Kidney (tissue), 14 donors: Measurements from ENCODE around the gene CES2. TPM values are rescaled to one million over a fixed set of nuclear protein-coding genes. Genes with fewer than 3 reads are reported as not detected.
"Not testable (repeated sequence)": the region's sequence is repeated elsewhere in the genome, so short reads cannot be mapped to it uniquely, and the experiment has no call there.

Experiments used
- DNase-seq, 5 donors: peaks; one replicate each; pipeline ENCODE4 v3.0.0-alpha.2; 2013 to 2020
- FAIRE-seq: peaks from 2 replicates; lab custom pipeline; 2012; peaks lifted over from hg19 to GRCh38; lab: Jason Lieb, UNC
- H3K27ac ChIP-seq, 2 donors: one replicate each; pipeline ENCODE4 v1.7.0; 2013; ENCODE audit warnings: low read depth in 2 of 2, low read length in 2 of 2, inconsistent platforms in 1 of 2
- H3K27me3 ChIP-seq: one replicate; pipeline ENCODE4 v1.7.1; 2013; ENCODE audit warnings: low read length, inconsistent platforms; ENCODE audit not compliant: control insufficient read depth, insufficient read depth
- H3K36me3 ChIP-seq, 3 donors: one replicate each; pipeline versions ENCODE4 v1.7.0 to v1.7.1; 2013; ENCODE audit warnings: low read length in 3 of 3, control low read depth in 1 of 3, inconsistent platforms in 1 of 3; ENCODE audit not compliant: insufficient read depth in 3 of 3, control insufficient read depth in 2 of 3
- H3K4me1 ChIP-seq, 3 donors: one replicate each; pipeline versions ENCODE4 v1.7.0 to v1.7.1; 2013; ENCODE audit warnings: low read length in 3 of 3, inconsistent platforms in 1 of 3, low read depth in 1 of 3; ENCODE audit not compliant: control insufficient read depth in 2 of 3, insufficient read depth in 2 of 3
- H3K4me3 ChIP-seq, 3 donors: one replicate each; pipeline versions ENCODE4 v1.7.0 to v1.8.1; 2013; ENCODE audit warnings: low read length in 3 of 3, control low read depth in 1 of 3, inconsistent platforms in 1 of 3
- H3K9ac ChIP-seq, 3 donors: one replicate each; pipeline versions ENCODE4 v1.7.0 to v1.7.1; 2013; ENCODE audit warnings: low read length in 3 of 3, control low read depth in 1 of 3, inconsistent platforms in 1 of 3
- H3K9me3 ChIP-seq, 3 donors: one replicate each; pipeline versions ENCODE4 v1.7.0 to v1.7.1; 2013; ENCODE audit warnings: low read length in 3 of 3, control low read depth in 1 of 3, inconsistent platforms in 1 of 3; ENCODE audit not compliant: control insufficient read depth in 2 of 3, insufficient read depth in 1 of 3
- CTCF ChIP-seq: IDR thresholded peaks from 3 replicates; pipeline ENCODE4 v1.5.1; 2012; ENCODE audit warnings: mild to moderate bottlenecking, moderate library complexity, borderline replicate concordance; ENCODE audit not compliant: insufficient read depth; ENCODE audit errors: extremely low read depth
- intact Hi-C: fragments of 100-400 bp; cut with DNase I; formaldehyde crosslinking; loops from one replicate; pipeline ENCODE4 v1.11.1; 2022
- polyA plus RNA-seq: library from polyadenylated mRNA; stranded (reverse); fragments of 350-450 nt; fragmentation: Illumina TruSeq; extraction: RNeasy Lipid Tissue Mini Kit (QIAGEN cat#74804); gene quantifications from one replicate; pipeline ENCODE4 v1.2.3, GENCODE V29; 2014; ENCODE audit warnings: low read depth, low replicate concordance; ENCODE audit not compliant: insufficient read depth
- total RNA-seq: library from RNA; stranded (reverse); fragmentation: NEBNext Ultra II Directional; extraction: Animal tissue kit (Norgen Biotek cat#: 25700); gene quantifications from one replicate; pipeline ENCODE4 v1.2.1, GENCODE V29; 2021
- donor health status: control.
- donor health status: control.
- donor health status: control.
- donor health status: control.
- donor health status: control.
- donor health status: DM: yes; HTN: yes; CAD: no.
- donor health status: Normal renal cell carcinoma (clear cell type).

CES2 gene
- total and polyA plus RNA-seq, 2 donors from 2014 or later: 72.1 to 76.9 TPM

- no peak overlapping the region for H3K9ac ChIP-seq
- no peaks in the 10 kb centered on the region for H3K9me3 ChIP-seq
- H3K27me3 ChIP-seq: no peaks in the 10 kb centered on the region
- no peak for TF ChIP-seq CTCF
- peak overlapping the region in 1 of 2 donors; percentile 23 for H3K27ac ChIP-seq
- H3K4me3 ChIP-seq: no peak overlapping the region
- H3K36me3 ChIP-seq: no peaks in the 10 kb centered on the region
- FAIRE-seq (no peak), DNase-seq (no peak)
- intact Hi-C loops: no loop called here
- H3K4me1 ChIP-seq: peaks cover 0 to 13% (median 11%) of the 10 kb centered on the region in 3 donors
Observed at GRCh38 chr16:66952430-66953110, 17.3 kb downstream of the CES2 start.

DNA sequence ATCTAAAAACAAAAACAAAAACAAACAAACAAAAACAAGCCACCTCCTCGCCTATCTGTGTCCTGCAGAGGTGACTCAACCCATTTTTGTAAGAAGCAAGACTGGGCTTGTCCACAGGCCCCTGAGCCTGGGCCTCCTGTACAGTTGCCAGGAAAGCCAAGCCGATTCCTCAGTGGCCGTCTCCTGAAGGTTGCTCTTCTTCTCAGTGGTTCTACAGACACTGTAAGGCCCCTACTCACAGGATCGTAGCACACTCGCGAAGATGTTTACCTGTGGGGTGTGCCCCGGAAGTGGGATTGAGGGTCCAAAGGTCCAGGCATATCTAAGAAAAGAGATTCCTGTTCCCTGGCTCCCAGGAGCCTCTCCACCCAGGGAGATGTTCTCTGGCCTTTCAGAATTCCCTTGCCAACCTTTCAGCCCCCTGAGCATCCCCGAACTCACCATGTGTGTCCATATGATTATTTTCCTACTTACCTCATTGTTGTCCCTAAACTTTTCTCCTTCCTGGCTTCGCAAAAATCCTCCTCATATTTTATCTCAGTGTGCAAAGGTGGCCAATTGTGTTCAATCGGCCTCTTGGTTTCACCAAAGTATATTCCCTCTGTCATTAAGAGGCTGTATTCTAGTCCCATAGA is 18.3 kb downstream of the CES2 start:
- H3K36me3 ChIP-seq: no peaks in the 10 kb centered on the region
- intact Hi-C loops: no loop called here
- H3K27me3 ChIP-seq: no peaks in the 10 kb centered on the region
- H3K4me1 ChIP-seq: peaks cover 0 to 11% (median 7%) of the 10 kb centered on the region in 3 donors
- no peaks in the 10 kb centered on the region for H3K9me3 ChIP-seq
- no peak for DNase-seq
- peak overlapping the region; percentile 23 to 35 for H3K27ac ChIP-seq
- no peak for TF ChIP-seq CTCF
- FAIRE-seq: no peak
- no peak overlapping the region for H3K9ac ChIP-seq
- no peak overlapping the region for H3K4me3 ChIP-seq

DNA sequence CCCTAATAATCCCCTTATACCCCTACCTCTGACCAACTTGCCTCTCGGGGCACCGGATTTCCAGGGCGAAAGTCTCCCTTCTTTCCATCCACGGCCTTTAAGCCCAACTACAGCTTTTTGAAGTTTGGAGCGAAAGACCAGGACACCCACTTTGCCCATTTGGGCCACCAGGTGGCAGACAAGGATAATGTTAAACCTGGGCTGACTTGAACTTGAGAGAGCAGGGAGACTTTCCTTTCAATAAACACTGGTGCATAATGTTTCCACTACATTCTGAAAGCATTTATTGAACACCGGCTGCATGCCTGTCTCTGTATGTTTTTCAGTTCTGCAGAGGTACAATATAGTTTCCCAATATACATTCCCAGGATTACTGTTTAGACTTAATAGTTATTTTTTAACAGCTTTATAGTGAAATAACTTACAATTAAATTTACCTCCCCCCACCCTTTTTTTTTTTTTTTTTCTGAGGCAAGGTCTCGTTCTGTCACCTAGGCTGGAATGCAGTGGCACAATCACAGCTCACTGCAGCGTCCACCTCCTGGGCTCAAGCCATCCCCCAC is 18.9 kb downstream of the CES2 start:
- no peak for FAIRE-seq
- H3K36me3 ChIP-seq: no peaks in the 10 kb centered on the region

GRCh38 chr16:66955363-66956153 is 20.2 kb downstream of the CES2 start:
- H3K27ac ChIP-seq: peak overlapping the region; percentile 32 to 41
- intact Hi-C loops: not testable (repeated sequence)

More for the DNA sequence above, 18.9 kb downstream of the CES2 start:
- no peak overlapping the region for H3K9ac ChIP-seq
- H3K9me3 ChIP-seq: no peaks in the 10 kb centered on the region
- intact Hi-C loops: no loop called here
- DNase-seq: peak in 4 of 5 donors; percentile 77 to 92 (median 86)
- peak; percentile 95 for TF ChIP-seq CTCF
- H3K4me1 ChIP-seq: peaks cover 0 to 5% (median 2%) of the 10 kb centered on the region in 3 donors
- no peaks in the 10 kb centered on the region for H3K27me3 ChIP-seq
- no peak overlapping the region for H3K27ac ChIP-seq
- no peak overlapping the region for H3K4me3 ChIP-seq

DNA sequence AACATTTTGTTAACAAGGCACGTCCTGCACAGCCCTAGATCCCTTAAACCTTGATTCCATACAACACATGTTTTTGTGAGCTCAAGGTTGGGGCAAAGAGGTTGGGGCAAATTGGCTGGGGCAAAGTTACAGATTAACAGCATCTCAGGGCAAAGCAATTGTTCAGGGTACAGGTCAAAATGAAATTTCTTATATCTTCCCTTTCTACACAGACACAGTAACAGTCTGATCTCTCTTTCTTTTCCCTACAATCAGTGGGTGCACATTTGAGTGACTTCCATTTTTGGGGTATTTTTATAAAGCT is 20.8 kb downstream of the CES2 start:
- H3K27me3 ChIP-seq, H3K9ac ChIP-seq, H3K9me3 ChIP-seq, H3K4me1 ChIP-seq, H3K4me3 ChIP-seq, FAIRE-seq, intact Hi-C loops, H3K36me3 ChIP-seq, DNase-seq: not testable (repeated sequence)
- peak overlapping the region; percentile 32 to 37 for H3K27ac ChIP-seq

More at GRCh38 chr16:66955363-66956153, 20.2 kb downstream of the CES2 start:
- not testable (repeated sequence) for H3K9me3 ChIP-seq, H3K4me1 ChIP-seq, FAIRE-seq, H3K27me3 ChIP-seq, DNase-seq, H3K36me3 ChIP-seq, H3K4me3 ChIP-seq
- H3K9ac ChIP-seq: peak overlapping the region in 1 of 3 donors; percentile 12
